Thyroid gland (tissue), 4 donors: Measurements from ENCODE around the gene BANF2. TPM values are rescaled to one million over a fixed set of nuclear protein-coding genes. Genes with fewer than 3 reads are reported as not detected.

ENCODE experiments used
- DNase-seq, 2 donors: peaks; one replicate each; pipeline ENCODE4 v3.0.0-alpha.2; 2019
- H3K27ac ChIP-seq, 3 donors: fragments of 200-600 bp; sonication (generic); 1 replicate in 2 of 3; 2 replicates in 1 of 3; pipeline ENCODE4 v1.5.1; 2016 to 2019; ENCODE audit warnings: mild to moderate bottlenecking in 1 of 3, moderate library complexity in 1 of 3
- H3K27me3 ChIP-seq: fragments of 200-600 bp; sonication (generic); one replicate; pipeline ENCODE4 v1.5.1; 2019
- H3K36me3 ChIP-seq, 2 donors: fragments of 200-600 bp; sonication (generic); one replicate each; pipeline ENCODE4 v1.5.1; 2016 to 2019
- H3K4me1 ChIP-seq, 2 donors: fragments of 200-600 bp; sonication (generic); one replicate each; pipeline ENCODE4 v1.5.1; 2017 to 2019
- H3K4me3 ChIP-seq, 3 donors: fragments of 200-600 bp; sonication (generic); replicated peaks in 1 of 3; 1 replicate in 2 of 3; 2 replicates in 1 of 3; pipeline ENCODE4 v1.5.1; 2016; ENCODE audit warnings: mild to moderate bottlenecking in 1 of 3
- H3K9me3 ChIP-seq: fragments of 200-600 bp; sonication (generic); one replicate; pipeline ENCODE4 v1.5.1; 2017
- POLR2A ChIP-seq, 2 donors: fragments of 450-650 bp; IDR thresholded peaks; one replicate each; pipeline ENCODE4 v1.6.1; 2017; ENCODE audit warnings: antibody characterized with exemption in 2 of 2, mild to moderate bottlenecking in 2 of 2, moderate library complexity in 1 of 2
- WGBS, 2 donors: methylation state at CpG; one replicate each; pipeline ENCODE4 v1.1.5; 2017; 5-methylcytosine and 5-hydroxymethylcytosine counted together
- intact Hi-C: fragments of 100-400 bp; cut with DNase I; formaldehyde crosslinking; loops from one replicate; pipeline ENCODE4 v1.15.1; 2023
- total RNA-seq, 4 donors: library from RNA; depleted of rRNA; stranded (reverse); fragments of >200 nt; gene quantifications; one replicate each; pipeline ENCODE4 v1.2.3, GENCODE V29; 2016
- TF ChIP-seq, protein P1 (sequence below), 6 experiments: fragments of 200-600 bp in 3 of 6; fragments of 450-650 bp in 3 of 6; sonication (generic) in 3 of 6; IDR thresholded peaks; one replicate each; pipeline ENCODE4 v1.5.1; 2016 to 2019; ENCODE audit warnings: antibody characterized with exemption in 6 of 6, mild to moderate bottlenecking in 2 of 6, inconsistent platforms in 1 of 6, moderate library complexity in 1 of 6

Gene BANF2
- total RNA-seq, 4 donors from 2014 or later = 15.2 TPM; not detected in 3

DNA sequence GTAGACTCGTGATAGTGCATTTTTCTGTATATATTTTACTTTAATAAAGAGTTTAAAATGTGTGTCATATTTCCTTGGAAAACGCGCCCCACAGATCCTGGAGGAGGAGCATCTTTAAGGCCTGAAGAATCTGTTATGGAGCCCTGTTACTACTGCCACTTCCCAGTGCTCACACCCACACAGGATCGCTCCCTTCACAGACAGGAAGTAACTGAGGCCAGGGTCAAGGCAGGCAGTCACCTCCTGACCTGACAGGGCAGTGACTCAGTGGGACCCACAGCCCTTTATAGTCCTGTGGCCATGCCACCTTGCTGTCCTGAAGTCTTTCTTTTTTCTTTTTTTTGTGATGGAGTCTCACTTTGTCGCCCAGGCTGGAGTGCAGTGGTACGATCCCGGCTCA lies 26.7 kb upstream of the BANF2 start:
- WGBS, 2 donors = 87 to 91% methylated on average over 7 of the region's 7 CpGs
- Histone ChIP-seq H3K4me3 (no peak overlapping the region), H3K27me3 (no peaks in the 10 kb centered on the region), H3K9me3 (no peaks in the 10 kb centered on the region), H3K4me1 (peaks cover 40 to 49% of the 10 kb centered on the region in 2 donors), H3K27ac (no peak overlapping the region), H3K36me3 (peaks cover 4 to 11% of the 10 kb centered on the region in 2 donors)
- TF ChIP-seq, protein P1, sequence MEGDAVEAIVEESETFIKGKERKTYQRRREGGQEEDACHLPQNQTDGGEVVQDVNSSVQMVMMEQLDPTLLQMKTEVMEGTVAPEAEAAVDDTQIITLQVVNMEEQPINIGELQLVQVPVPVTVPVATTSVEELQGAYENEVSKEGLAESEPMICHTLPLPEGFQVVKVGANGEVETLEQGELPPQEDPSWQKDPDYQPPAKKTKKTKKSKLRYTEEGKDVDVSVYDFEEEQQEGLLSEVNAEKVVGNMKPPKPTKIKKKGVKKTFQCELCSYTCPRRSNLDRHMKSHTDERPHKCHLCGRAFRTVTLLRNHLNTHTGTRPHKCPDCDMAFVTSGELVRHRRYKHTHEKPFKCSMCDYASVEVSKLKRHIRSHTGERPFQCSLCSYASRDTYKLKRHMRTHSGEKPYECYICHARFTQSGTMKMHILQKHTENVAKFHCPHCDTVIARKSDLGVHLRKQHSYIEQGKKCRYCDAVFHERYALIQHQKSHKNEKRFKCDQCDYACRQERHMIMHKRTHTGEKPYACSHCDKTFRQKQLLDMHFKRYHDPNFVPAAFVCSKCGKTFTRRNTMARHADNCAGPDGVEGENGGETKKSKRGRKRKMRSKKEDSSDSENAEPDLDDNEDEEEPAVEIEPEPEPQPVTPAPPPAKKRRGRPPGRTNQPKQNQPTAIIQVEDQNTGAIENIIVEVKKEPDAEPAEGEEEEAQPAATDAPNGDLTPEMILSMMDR (IDR thresholded peaks at IDR 0.05) = no peak
- TF ChIP-seq POLR2A (IDR thresholded peaks at IDR 0.05) = no peak
- intact Hi-C loops = no loop called here
- DNase-seq = no peak

DNA sequence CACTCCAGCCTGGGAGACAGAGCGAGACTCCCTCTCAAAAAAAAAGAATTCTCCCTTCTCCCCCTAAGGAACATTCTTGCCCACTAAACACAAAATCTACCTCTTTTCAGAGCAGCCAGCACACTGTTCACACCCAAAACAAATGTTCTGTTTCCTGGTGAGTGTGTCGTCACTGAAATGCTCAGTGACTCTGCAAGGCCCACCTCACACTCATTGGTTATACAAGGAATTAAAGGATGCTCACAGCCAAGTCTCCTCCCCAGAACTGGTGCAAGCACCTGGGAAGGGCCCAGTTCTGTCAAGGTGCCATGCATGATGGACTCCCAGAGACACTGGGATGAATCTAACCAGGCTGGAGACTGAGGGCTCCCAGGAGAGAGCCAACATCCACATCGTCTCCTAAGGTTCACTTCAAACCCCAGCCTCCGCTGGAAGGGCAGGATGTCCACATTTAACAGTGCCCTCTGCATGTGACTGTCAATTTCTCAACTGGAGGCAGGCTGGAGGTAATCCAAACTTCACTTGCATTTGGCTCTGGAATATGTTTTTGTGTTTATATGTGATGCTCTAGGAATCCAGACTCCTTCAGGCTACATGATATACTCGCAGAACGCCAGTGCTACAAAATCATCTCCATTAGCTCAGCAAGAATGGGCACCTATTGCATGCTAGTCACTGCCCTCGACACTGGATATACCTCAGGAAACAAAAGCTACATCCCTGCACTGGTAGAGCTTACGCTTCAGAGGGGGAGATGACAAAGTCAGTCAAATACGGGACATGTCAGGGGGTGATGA lies 24.8 kb upstream of the BANF2 start:
- Histone ChIP-seq H3K4me3 (no peak overlapping the region), H3K9me3 (no peaks in the 10 kb centered on the region), H3K27ac (peak overlapping the region in 2 of 3 donors; percentile 18 to 36), H3K4me1 (peaks cover 56 to 65% of the 10 kb centered on the region in 2 donors), H3K27me3 (no peaks in the 10 kb centered on the region), H3K36me3 (peaks cover 4 to 11% of the 10 kb centered on the region in 2 donors)
- intact Hi-C loops = no loop called here
- TF ChIP-seq, protein P1 (IDR thresholded peaks at IDR 0.05) = no peak
- no peak for TF ChIP-seq POLR2A (IDR thresholded peaks at IDR 0.05)
- WGBS, 2 donors = 67 to 71% methylated on average over 9 of the region's 9 CpGs
- peak; percentile 27 to 34 for DNase-seq

DNA sequence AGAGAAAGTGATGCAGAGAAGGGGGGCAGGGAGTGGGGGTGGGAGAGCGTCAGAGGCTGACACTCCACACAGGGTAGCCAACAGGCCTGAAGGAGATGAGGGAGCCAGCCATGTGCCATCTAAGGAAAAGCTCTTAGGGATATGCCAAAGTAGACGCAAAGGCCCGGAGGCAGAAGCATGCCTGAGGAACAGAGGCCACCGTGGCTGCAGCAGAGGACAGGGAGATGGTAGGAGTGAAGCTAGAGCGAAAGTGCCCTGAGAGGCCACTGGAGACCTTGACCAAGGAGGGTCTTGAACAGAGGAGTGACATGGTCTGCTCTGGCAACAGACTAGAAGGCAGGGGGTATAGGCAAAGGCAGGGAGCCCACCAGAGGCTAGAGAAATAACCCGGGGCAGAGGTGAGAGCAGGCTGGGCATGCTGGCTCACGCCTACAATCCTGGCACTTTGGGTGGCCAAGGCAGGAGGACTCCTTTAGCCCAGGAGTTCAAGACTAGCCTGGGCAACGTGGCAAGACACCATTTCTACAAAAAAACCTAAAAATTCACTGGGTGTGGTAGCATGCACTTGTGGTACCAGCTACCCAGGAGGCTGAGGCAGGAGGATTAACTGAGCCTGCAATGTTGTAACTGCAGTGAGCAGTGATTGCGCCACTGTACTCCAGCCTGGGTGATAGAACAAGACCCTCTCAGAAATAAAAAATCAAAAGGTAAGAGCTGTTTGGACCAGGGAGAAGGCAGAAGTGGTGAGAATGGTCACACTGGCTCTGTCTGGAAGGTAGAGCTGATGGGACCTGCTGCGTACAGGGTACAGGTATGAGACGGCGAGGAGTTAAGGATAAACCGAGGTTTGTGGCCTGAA lies 24.0 kb upstream of the BANF2 start:
- 86 to 89% methylated on average over 13 of the region's 13 CpGs for WGBS, 2 donors
- intact Hi-C loops = no loop called here

DNA sequence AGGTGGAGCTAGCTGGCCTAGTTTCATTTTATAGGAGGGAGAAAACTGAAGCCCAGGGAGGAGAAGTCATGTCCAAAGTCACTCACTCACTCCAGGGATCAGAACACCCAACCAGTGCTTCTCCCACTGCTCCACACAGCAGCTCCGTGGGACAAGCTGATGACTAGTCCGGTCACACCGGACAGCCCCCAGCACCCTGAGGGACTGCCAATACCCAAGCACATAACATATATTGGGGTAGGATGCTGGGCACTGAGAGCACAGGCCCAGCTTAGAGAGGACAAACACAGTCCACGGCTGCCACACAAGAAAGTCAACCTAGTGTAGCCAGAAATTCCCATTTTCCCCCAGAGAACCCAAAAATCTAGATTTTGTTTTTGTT lies 23.4 kb upstream of the BANF2 start:
- peaks cover 55 to 62% of the 10 kb centered on the region in 2 donors for H3K4me1 ChIP-seq
- no peak for DNase-seq
- no peak overlapping the region for H3K4me3 ChIP-seq
- H3K36me3 ChIP-seq = peaks cover 4 to 11% of the 10 kb centered on the region in 2 donors
- H3K27ac ChIP-seq = peak overlapping the region; percentile 4 to 59 (median 57)
- WGBS, 2 donors = 76 to 80% methylated on average over 4 of the region's 4 CpGs
- H3K27me3 ChIP-seq = no peaks in the 10 kb centered on the region
- intact Hi-C loops = no loop called here
- TF ChIP-seq, protein P1 (IDR thresholded peaks at IDR 0.05) = no peak
- TF ChIP-seq POLR2A (IDR thresholded peaks at IDR 0.05) = no peak
- H3K9me3 ChIP-seq = no peaks in the 10 kb centered on the region

More for the DNA sequence above, 24.0 kb upstream of the BANF2 start:
- peaks cover 57 to 68% of the 10 kb centered on the region in 2 donors for H3K4me1 ChIP-seq
- TF ChIP-seq POLR2A (IDR thresholded peaks at IDR 0.05) = no peak
- TF ChIP-seq, protein P1 (IDR thresholded peaks at IDR 0.05) = no peak
- H3K9me3 ChIP-seq = no peaks in the 10 kb centered on the region
- H3K4me3 ChIP-seq = no peak overlapping the region
- peak overlapping the region; percentile 4 to 59 (median 57) for H3K27ac ChIP-seq
- DNase-seq = no peak
- no peaks in the 10 kb centered on the region for H3K27me3 ChIP-seq
- H3K36me3 ChIP-seq = peaks cover 4 to 11% of the 10 kb centered on the region in 2 donors
